ENCODE measurements around the gene CLN6.
"Not testable (repeated sequence)": the region's sequence is repeated elsewhere in the genome, so short reads cannot be mapped to it uniquely, and the experiment has no call there.

GRCh38 chr15:68172037-68172436, 57.5 kb downstream of the CLN6 start:
- TF ChIP-seq CTCF, POLR2A (IDR thresholded peaks at IDR 0.05): not testable (repeated sequence)

Data from right lobe of liver (tissue), 4 donors.